Measurements from ENCODE around the gene ATP8B2.

- TF ChIP-seq ZNF768 (tag by site-specific recombination; IDR thresholded peaks at IDR 0.05) (no peak), ZNF473 (tag by site-specific recombination; IDR thresholded peaks at IDR 0.05) (no peak), INSM2 (tag by site-specific recombination; IDR thresholded peaks at IDR 0.05) (no peak), SALL2 (tag by site-specific recombination; IDR thresholded peaks at IDR 0.05; ENCODE audit: borderline replicate concordance) (no peak), ZFP37 (tag by site-specific recombination; IDR thresholded peaks at IDR 0.05) (no peak), CTCF (tag by site-specific recombination; IDR thresholded peaks at IDR 0.05) (no peak), ZNF274 (IDR thresholded peaks at IDR 0.05; ENCODE audit: low read length) (no peak), ZNF274 (tag by site-specific recombination; IDR thresholded peaks at IDR 0.05; ENCODE audit: borderline replicate concordance) (no peak), ZNF133 (tag by site-specific recombination; IDR thresholded peaks at IDR 0.05) (no peak), ZNF169 (tag by site-specific recombination; IDR thresholded peaks at IDR 0.05) (no peak), ZBTB21 (tag by site-specific recombination; IDR thresholded peaks at IDR 0.05) (no peak), ZSCAN30 (tag by site-specific recombination; IDR thresholded peaks at IDR 0.05) (no peak), ZNF830 (tag by site-specific recombination; IDR thresholded peaks at IDR 0.05; ENCODE audit: low read depth) (no peak), ZNF175 (tag by site-specific recombination; IDR thresholded peaks at IDR 0.05) (no peak)
Observed at GRCh38 chr1:154329551-154330131, 4.3 kb downstream of the ATP8B2 start.

All from HEK293 (cell line).